Endothelial cell of umbilical vein (primary cell): ENCODE results near the gene FERMT2. TPM values are rescaled to one million over a fixed set of nuclear protein-coding genes. Genes with fewer than 3 reads are reported as not detected.

ENCODE experiments used
- BruUV-seq: library from RNA; stranded (reverse); fragments of 400-500 nt; replicated peaks from 2 replicates; lab custom pipeline; 2021; lab: Mats Ljungman, UMichigan
- CTCF ChIA-PET: fragments of 300-600, 350-600 bp; sonication (Branson Sonifier 250); formaldehyde crosslinking; loops from one replicate; lab custom pipeline; 2021; ENCODE audit warnings: antibody characterized with exemption, inconsistent platforms; lab: Charles Lee
- POLR2A ChIA-PET: fragments of 300-600, 350-600 bp; sonication (Branson Sonifier 250); formaldehyde crosslinking; loops from one replicate; lab custom pipeline; 2021; ENCODE audit warnings: antibody characterized with exemption, inconsistent platforms; lab: Charles Lee
- DNase-seq: peaks from one replicate; pipeline ENCODE4 v3.0.0-alpha.2; 2011; ENCODE audit warnings: low read depth, low spot score
- FAIRE-seq: peaks from 2 replicates; lab custom pipeline; 2011; peaks lifted over from hg19 to GRCh38; lab: Jason Lieb, UNC
- H2AFZ ChIP-seq: 2 replicates; pipeline ENCODE4 v1.6.0; 2012; ENCODE audit warnings: low read depth, low read length, control low read depth, inconsistent platforms
- H3K27ac ChIP-seq: 2 replicates; pipeline ENCODE4 v1.5.1; 2011; ENCODE audit warnings: low read depth, mild to moderate bottlenecking, control low read depth, low read length, moderate library complexity; ENCODE audit not compliant: insufficient read depth
- H3K27me3 ChIP-seq, 2 experiments: 2 replicates each; pipeline versions ENCODE4 v1.6.0 to v1.6.1; 2011; ENCODE audit warnings: low read length in 2 of 2, mixed read lengths in 1 of 2; ENCODE audit not compliant: control insufficient read depth in 2 of 2, insufficient read depth in 2 of 2
- H3K36me3 ChIP-seq, 2 experiments: 2 replicates in 1 of 2; 3 replicates in 1 of 2; pipeline ENCODE4 v1.5.1; 2011; ENCODE audit warnings: low read length in 2 of 2, mild to moderate bottlenecking in 1 of 2, moderate library complexity in 1 of 2; ENCODE audit not compliant: control insufficient read depth in 2 of 2, insufficient read depth in 2 of 2; ENCODE audit errors: extremely low read depth in 1 of 2
- H3K4me1 ChIP-seq: 3 replicates; pipeline ENCODE4 v1.5.1; 2011; ENCODE audit warnings: mild to moderate bottlenecking, low read length; ENCODE audit not compliant: control insufficient read depth, insufficient read depth; ENCODE audit errors: extremely low read depth
- H3K4me2 ChIP-seq: 2 replicates; pipeline ENCODE4 v1.6.1; 2011; ENCODE audit warnings: low read length, control low read depth, mixed read lengths; ENCODE audit not compliant: insufficient read depth
- H3K4me3 ChIP-seq, 3 experiments: fragments of 200-600 bp in 1 of 3; sonication (generic), shearing (Covaris generic) in 1 of 3; replicated peaks in 1 of 3; 2 replicates each; pipeline ENCODE4 v1.5.1; 2011 to 2016; ENCODE audit warnings: control low read depth in 3 of 3, low read length in 3 of 3, mild to moderate bottlenecking in 2 of 3, inconsistent platforms in 1 of 3, low read depth in 1 of 3, moderate library complexity in 1 of 3; ENCODE audit not compliant: insufficient read depth in 1 of 3
- H3K79me2 ChIP-seq: 2 replicates; pipeline ENCODE4 v1.6.0; 2012; ENCODE audit warnings: low read length, inconsistent platforms; ENCODE audit not compliant: control insufficient read depth, insufficient read depth
- H3K9ac ChIP-seq: replicated peaks from 2 replicates; pipeline ENCODE3; 2011; ENCODE audit warnings: low read length, control low read depth; ENCODE audit not compliant: insufficient read depth; ENCODE audit errors: extremely low read depth
- H3K9me1 ChIP-seq: replicated peaks from 3 replicates; pipeline ENCODE4 v1.6.0; 2011; ENCODE audit warnings: mild to moderate bottlenecking, low read length; ENCODE audit not compliant: control insufficient read depth, insufficient read depth; ENCODE audit errors: extremely low read depth
- H3K9me3 ChIP-seq: replicated peaks from 2 replicates; pipeline ENCODE4 v1.5.1; 2012; ENCODE audit warnings: low read length, inconsistent platforms; ENCODE audit not compliant: control insufficient read depth, insufficient read depth
- H4K20me1 ChIP-seq: replicated peaks from 2 replicates; pipeline ENCODE3; 2011; ENCODE audit warnings: mild to moderate bottlenecking, low read length; ENCODE audit not compliant: control insufficient read depth, insufficient read depth; ENCODE audit errors: extremely low read depth
- CTCF ChIP-seq, 2 donors: IDR thresholded peaks; 1 replicate in 1 of 2; 2 replicates in 1 of 2; pipeline ENCODE4 v1.5.1; 2011; ENCODE audit warnings: low read length in 2 of 2, mild to moderate bottlenecking in 2 of 2, moderate library complexity in 2 of 2, control low read depth in 1 of 2, inconsistent platforms in 1 of 2, low read depth in 1 of 2; ENCODE audit not compliant: insufficient read depth in 1 of 2; ENCODE audit errors: extremely low read depth in 1 of 2
- EZH2 ChIP-seq: IDR thresholded peaks from 2 replicates; pipeline ENCODE4 v1.6.1; 2012; ENCODE audit warnings: borderline replicate concordance, low read depth, mild to moderate bottlenecking, moderate library complexity, low read length, inconsistent platforms; ENCODE audit not compliant: severe bottlenecking
- FOS ChIP-seq: IDR thresholded peaks from 2 replicates; pipeline ENCODE4 v1.6.1; 2011; ENCODE audit warnings: mild to moderate bottlenecking, low read length, moderate library complexity, borderline replicate concordance; ENCODE audit not compliant: insufficient read depth
- GATA2 ChIP-seq: IDR thresholded peaks from 2 replicates; pipeline ENCODE4 v1.7.0; 2011; ENCODE audit warnings: low read depth, mild to moderate bottlenecking, moderate library complexity, mixed read lengths, low read length; ENCODE audit not compliant: insufficient read length, insufficient read depth
- JUN ChIP-seq: IDR thresholded peaks from 2 replicates; pipeline ENCODE4 v1.6.1; 2011; ENCODE audit warnings: borderline replicate concordance, low read depth; ENCODE audit not compliant: insufficient read length, insufficient read depth
- MAX ChIP-seq: IDR thresholded peaks from 2 replicates; pipeline ENCODE4 v1.6.1; 2011; ENCODE audit not compliant: insufficient read depth, insufficient read length
- MYC ChIP-seq: IDR thresholded peaks from one replicate; pipeline ENCODE4 v1.6.1; 2011; ENCODE audit warnings: mild to moderate bottlenecking, low read depth, low read length
- POLR2A ChIP-seq: IDR thresholded peaks from 2 replicates; pipeline ENCODE4 v1.6.1; 2012; ENCODE audit warnings: low read depth, mild to moderate bottlenecking, control low read depth, low read length
- POLR2AphosphoS5 ChIP-seq: IDR thresholded peaks from 2 replicates; pipeline ENCODE4 v1.6.1; 2012; ENCODE audit warnings: low read depth, mild to moderate bottlenecking, control low read depth, low read length, moderate library complexity; ENCODE audit not compliant: insufficient read depth
- dilution Hi-C: fragments of 300-500 bp; cut with MboI; formaldehyde crosslinking; loops from one replicate; pipeline ENCODE4 v1.15.0; 2019; ENCODE audit warnings: low sequenced_read_pairs; ENCODE audit not compliant: extremely low pct_ligation_motif_present
- intact Hi-C: fragments of 100-400 bp; cut with micrococcal nuclease; formaldehyde crosslinking; loops from one replicate; pipeline ENCODE4 v1.10.0; 2022
- polyA plus RNA-seq, 4 experiments: library from polyadenylated mRNA; depleted of rRNA in 3 of 4; stranded (reverse) in 3 of 4; unstranded in 1 of 4; fragments of >200 nt; gene quantifications; 2 replicates each; pipeline versions ENCODE4 v1.2.1 to v1.2.3, GENCODE V29; 2011 to 2012; ENCODE audit warnings: missing spikeins in 1 of 4
- total RNA-seq: library from RNA; stranded (reverse); gene quantifications from 2 replicates; pipeline ENCODE4 v1.2.3, GENCODE V29; 2021

The FERMT2 gene
- total and polyA plus RNA-seq, 2 donors (not counting 3 experiments of a cell fraction or from before 2014, with no cell fraction given): 58.7 to 108 TPM

GRCh38 chr14:52873694-52874093, 77.2 kb downstream of the FERMT2 start:
- dilution Hi-C loops: no loop called here
- BruUV-seq: no TSS peak
- intact Hi-C loops: no loop called here
- no peak overlapping the region for H3K4me3 ChIP-seq
- no peak overlapping the region for H3K4me2 ChIP-seq
- H3K9me3 ChIP-seq: no peaks in the 10 kb centered on the region
- no peak overlapping the region for H2AFZ ChIP-seq
- H3K9ac ChIP-seq: no peak overlapping the region
- H4K20me1 ChIP-seq: no peaks in the 10 kb centered on the region
- TF ChIP-seq JUN (no peak), GATA2 (no peak), MYC (no peak), EZH2 (no peak), POLR2AphosphoS5 (no peak), MAX (no peak), CTCF (IDR thresholded peaks at IDR 0.05; ENCODE audit: extremely low read depth in 1 of 2, insufficient read depth in 1 of 2, low read depth in 1 of 2, low read length in 2 of 2) (no peak), FOS (no peak), POLR2A (no peak)
- H3K79me2 ChIP-seq: no peaks in the 10 kb centered on the region
- DNase-seq (no peak), FAIRE-seq (no peak)
- no peaks in the 10 kb centered on the region for H3K27me3 ChIP-seq
- ChIA-PET POLR2A (interaction anchor here (0.6 kb wide), 1 partner anchor 23 kb away, joined by 5 read pairs; no protein-coding TSS in a partner anchor), CTCF (interaction anchor here (0.7 kb wide), 1 partner anchor 87 kb away, joined by 3 read pairs; no protein-coding TSS in a partner anchor)
- no peaks in the 10 kb centered on the region for H3K9me1 ChIP-seq
- no peaks in the 10 kb centered on the region for H3K4me1 ChIP-seq
- H3K36me3 ChIP-seq: peaks cover 25 to 31% of the 10 kb centered on the region in 2 experiments
- no peak overlapping the region for H3K27ac ChIP-seq
